ENCODE results near the gene TOMM22.

GRCh38 chr22:38638728-38639127 lies 43.0 kb upstream of the TOMM22 start:
- TF ChIP-seq CTCF (IDR thresholded peaks at IDR 0.05 in 8 of 11, conservative IDR thresholded peaks at IDR 0.05 in 3 of 11) (no peak), POLR2A (IDR thresholded peaks at IDR 0.05) (no peak)
